HG03135 (cell line): ENCODE data around the gene SBDS.
A peak's percentile ranks its signal among the peaks of the same experiment; 100 is the strongest.
"Not testable (repeated sequence)": the region's sequence is repeated elsewhere in the genome, so short reads cannot be mapped to it uniquely, and the experiment has no call there.

ENCODE experiments used
- ATAC-seq: cut with Tn5 transposase; IDR thresholded peaks from one replicate; pipeline ENCODE4 v1.9.1; 2021; ENCODE audit warnings: mild to moderate bottlenecking, moderate library complexity; ENCODE audit not compliant: unreplicated experiment

SBDS gene

DNA sequence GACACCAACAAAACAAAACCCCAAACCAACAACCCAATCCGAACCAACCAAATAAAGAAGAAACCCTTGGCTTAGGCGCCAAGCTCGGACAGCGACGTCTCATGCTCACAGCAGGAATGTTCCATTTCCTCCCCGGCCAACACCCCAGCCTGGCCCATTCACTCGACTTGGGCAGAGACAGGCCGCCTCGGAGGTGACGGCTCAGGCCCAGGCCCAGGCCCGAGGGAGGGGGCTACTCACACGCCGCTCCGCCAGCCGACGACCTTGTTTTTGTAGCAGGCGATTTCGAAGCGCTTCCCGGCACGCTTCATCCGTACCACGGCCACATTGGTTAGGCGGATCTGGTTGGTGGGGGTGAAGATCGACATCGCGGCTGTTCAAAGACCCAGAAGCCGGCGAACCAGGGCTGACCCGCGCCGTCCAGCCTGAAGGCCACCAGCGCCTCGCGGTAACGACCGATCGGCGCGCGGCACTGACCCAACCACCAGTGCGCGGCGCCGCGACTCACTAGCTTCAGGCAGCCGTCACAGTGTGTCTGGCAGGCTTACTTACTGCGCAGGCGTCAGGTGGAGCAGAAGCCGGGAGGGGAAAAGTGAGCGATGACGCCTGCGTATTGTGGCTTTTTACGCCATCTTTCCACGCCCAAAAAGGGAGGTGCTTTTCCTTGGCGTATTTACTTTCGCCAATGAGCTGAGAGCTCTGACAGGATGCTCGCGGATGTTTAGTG is at the start of gene SBDS:
SBDS (minus strand) TSS at position 537 of the 727 bp plus-strand sequence; CDS start at position 368, 169 bp downstream.
- peak; percentile 63 for ATAC-seq

DNA sequence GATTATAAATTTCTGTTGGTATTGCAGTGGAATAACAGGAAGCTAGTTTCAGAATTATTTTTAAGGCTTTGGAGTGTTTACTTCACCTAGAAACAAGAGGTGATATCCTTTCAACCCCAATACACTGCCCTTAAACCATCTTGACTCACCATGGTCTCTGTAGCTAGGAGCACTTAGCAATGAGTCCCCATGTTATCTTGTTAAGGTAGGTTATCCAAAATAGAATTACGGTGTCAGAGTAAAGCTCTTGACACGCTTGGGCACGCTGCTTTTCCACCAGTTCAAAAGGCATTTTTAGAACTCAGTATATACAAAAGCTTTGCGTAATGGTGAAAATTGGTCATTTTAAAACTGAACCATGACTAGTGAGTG is 48.2 kb upstream of the SBDS start:
- not testable (repeated sequence) for ATAC-seq

DNA sequence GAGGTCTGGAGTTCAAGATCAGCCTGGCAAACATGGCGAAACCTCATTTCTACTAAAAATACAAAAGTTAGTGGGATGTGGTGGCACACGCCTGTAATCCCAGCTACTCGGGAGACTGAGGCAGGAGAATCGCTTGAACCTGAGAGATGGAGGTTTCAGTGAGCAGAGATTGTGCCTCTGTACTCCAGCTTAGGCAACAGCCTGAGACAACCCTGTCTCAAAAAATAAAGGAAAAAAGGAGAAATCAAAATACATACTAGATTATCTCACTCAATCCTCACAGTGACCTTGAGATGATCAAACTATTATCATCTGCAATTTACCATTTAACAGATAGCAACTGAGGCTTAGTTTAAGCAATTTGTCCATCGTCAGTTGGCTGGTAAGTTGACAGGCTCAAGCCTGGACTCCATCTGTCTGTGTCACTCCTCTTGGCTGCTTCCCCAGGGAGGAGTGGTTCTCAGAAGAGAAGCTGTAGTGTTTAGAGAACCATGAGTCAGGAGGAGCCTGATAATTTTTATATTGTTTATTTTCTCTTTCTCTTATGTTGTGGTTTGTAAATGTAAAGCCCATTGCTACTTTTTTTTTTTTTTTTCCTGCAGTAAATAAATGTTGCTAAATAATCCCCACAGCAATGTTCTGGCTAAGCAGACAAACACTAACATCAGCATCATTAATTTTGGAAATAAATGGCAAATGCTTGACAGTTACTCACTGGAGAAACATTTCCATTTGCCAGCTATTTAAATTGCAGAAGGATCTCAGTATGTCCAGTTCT is 47.6 kb upstream of the SBDS start:
- ATAC-seq: not testable (repeated sequence)

DNA sequence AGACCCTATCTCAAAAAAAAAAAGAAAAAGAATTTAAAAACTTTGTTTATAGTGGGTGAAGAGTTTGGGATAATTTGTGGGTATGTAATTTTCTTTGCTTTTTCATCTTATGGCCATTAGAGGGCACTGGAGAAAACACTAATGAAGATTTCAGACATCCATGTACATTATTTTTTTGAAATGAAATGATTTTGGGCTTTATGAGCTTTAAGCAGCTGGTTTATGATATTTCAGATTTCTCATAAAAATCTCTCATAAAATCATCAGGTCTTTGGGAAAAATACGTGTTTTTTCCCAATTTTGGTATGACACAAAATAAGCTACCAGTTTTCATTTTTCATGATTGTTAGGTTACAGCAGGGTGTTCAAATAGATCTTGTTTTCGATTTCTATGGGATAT is 45.4 kb upstream of the SBDS start:
- ATAC-seq: not testable (repeated sequence)

DNA sequence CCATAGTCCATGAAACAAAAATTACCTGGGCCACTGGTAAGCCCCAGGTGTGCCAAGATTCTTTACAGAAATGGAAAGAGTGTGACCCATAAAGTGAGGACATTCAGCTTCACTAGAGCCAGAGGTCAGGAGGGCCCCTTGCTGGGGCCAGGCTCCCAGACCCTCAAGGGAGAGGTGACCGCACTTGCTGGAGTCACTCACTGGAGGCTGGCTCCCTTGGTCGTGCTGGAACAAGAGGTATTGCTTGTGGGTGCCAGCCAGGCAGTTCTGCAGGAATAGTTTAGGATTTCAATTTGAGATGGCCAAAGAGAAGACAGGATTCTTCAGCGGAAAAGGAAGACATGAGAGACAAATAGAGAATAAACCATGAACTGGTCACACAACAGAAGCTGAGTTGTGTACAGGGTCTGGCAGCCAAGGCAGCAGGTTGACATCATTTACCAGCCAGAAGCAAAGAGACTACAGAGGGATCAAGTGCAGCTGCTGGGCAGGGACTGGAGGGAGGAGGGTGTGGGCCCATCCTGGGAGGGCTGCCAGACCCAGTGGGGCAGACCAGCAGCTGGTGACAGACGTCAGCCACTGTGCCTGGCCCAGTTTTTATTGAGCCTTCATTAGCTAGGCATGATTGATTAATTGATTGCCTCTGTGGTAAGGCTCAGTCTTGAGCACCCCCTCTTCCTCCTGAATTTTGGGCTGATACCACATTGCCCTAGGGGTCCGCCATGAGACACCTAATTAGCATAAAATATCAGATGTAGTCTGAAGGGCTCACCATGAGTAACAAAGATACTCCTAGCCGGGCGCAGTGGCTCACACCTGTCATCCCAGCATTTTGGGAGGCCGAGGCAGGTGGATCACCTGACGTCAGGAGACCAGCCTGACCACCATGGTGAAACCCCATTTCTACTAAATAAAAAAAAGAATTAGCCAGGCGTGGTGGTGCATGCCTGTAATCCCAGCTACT is 41.3 kb upstream of the SBDS start:
- ATAC-seq: not testable (repeated sequence)

DNA sequence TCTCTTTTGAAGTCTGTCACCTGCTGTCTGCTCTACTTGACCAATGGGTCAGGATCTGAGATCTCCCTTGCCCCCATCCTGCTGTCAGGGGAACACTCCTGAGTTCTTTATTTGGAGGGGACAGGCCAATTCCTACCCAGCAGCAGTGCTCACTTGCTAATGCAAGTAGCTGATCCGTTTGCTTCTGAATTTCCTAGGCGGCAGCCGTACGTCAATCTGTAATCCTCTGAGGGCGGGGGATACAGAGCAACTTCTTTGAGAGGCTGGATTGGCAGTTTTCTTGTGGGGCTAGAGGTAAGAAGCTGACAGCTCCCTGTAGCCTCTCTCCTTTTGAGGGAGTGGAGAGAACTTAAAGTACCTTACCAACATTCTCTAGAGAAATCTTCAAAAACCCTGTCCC is 37.9 kb upstream of the SBDS start:
- no peak for ATAC-seq

DNA sequence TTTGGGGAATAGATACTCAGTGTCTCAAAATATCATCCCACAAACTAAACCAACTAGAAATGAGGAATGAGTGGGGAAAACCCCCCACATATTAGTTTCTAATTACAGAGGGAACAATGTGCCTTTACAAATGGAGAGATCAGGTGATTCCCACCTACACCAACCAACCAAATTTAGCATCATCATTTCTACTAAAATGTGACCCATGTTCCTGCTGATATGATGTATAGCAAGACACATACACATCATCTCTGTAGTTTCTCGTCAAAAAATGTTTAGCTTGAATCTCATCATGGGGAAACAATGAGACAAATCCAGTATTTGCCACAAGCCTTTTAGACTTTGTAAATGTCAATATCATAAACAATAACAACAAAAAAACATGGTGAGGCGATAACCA is 36.3 kb upstream of the SBDS start:
- ATAC-seq: not testable (repeated sequence)

DNA sequence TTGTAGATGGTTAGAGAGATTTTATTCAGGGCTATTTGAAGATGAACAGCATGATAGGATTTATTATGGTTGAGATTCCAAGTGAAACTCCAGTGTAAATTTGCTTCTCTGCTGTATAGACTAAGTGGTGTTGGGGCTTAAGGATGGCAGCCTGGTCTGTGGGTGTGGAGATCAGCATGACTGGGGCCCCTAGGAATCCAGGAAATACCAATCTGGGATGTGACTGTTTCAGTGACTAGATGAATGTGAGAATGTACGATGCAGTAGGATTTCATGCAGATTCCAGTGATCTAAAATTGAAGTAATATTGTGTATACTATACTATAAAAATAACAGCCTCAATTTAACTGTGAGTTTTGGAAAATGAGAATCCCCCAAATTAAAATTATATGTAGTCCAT is 30.1 kb upstream of the SBDS start:
- not testable (repeated sequence) for ATAC-seq

DNA sequence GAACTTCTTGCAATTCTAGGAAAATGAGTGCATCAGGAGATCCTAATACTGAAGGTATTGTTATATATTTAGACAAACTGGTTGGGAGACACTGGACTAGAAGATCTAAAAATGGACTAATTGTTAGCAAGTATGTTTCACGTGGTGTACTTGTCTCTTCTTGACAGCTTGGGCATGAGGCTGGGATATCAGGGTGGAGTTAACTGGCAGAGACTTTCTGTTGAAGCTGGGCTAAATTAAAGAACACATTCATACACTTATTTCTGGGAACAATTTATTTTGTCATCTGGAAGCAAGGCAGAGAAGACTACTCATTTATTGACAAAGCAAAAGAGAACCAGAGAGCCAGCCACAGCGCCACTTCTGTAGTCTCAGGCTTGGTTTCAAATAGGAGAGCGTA is 27.1 kb upstream of the SBDS start:
- no peak for ATAC-seq

DNA sequence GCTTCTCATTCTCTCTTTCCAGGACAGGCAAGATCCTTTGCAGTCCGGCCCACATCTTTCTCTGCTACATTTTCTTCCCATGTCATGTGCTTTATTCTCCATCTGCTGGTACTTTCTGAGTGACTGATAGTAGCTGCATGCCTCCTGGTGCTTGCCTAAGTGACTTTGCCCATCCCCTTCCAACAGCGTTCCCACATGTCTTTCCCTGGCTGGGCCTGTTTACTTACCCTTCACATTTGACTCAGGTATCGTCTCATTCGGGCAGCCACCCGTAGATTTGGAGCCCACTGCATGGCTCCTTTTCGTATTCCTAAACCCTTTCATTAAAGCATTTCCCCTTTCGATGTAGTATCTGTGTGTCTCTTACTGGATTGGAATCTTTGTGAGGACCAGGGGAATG is 25.9 kb upstream of the SBDS start:
- ATAC-seq: no peak

DNA sequence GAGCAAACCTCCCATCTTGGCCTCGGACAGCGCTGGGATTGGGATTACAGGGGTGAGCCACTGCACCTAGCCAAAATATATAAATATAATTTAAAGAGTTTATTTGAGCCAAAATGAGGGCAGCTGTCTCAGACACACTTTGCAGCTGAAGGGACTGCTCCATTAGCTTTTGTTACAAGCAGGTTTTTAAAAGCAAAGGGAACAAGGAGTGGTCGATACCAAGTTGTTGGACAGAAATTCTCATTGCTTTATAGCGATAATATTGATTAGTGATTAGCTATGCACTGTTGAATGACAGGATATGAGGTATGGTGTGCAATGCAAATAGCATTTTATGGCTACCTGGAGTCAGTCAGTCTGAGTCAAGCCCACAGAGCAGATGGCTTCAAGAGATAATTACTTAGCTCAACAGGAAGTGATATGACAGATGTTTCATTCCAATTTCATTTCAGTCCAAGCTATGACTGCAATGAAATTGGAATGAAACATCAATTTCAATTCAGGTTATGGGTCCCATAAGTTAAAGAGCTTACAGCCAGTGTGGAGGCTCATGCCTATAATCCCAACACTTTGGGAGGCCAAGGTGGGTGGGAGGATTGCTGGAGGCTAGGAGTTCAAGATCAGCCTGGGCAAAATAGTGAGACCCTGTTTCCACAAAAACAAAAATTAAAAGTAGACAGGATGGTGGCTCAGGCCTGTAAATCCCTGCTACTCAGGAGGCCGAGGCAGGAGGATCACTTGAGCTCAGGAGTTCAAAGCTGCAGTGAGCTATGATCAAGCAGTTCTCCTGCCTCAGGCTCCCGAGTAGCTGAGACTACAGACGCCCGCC is 24.4 kb upstream of the SBDS start:
- ATAC-seq: no peak

DNA sequence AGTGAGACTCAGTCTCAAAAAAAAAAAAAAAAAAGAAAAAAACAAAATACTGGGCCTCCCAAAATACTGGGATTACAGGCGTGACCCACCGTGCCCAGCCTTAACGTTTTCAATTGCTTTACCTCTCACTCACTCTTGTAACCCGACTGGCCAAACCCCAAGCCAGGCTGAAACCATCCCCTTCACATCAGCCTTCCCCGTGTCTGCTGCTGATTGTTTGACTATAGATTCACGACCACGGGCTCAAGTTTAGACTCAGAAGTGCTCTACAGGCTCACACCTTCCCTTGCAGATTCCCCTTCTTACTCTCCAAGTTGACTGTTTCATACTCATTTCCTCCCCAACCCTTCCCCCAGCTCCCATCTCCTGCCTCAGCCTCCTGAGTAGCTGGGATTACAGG is 23.6 kb upstream of the SBDS start:
- no peak for ATAC-seq

DNA sequence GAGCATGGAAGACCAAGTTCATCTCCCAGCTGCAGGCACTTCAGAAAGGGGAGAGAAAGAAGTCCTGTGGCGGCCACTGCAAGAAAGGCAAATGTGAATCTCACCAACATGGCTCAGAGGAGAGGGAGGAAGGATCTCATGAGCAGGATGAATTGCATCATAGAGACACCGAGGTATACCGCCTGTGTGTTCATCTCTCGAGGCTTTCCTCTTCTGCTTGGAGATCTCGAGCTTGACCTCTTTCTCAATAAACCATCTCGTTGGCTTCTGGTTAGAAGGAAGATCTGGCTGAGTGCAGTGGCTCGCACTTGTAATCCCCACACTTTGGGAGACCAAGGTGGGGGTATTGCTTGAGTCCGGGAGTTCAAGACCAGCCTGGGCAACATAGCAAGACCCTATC is 22.6 kb upstream of the SBDS start:
- not testable (repeated sequence) for ATAC-seq

DNA sequence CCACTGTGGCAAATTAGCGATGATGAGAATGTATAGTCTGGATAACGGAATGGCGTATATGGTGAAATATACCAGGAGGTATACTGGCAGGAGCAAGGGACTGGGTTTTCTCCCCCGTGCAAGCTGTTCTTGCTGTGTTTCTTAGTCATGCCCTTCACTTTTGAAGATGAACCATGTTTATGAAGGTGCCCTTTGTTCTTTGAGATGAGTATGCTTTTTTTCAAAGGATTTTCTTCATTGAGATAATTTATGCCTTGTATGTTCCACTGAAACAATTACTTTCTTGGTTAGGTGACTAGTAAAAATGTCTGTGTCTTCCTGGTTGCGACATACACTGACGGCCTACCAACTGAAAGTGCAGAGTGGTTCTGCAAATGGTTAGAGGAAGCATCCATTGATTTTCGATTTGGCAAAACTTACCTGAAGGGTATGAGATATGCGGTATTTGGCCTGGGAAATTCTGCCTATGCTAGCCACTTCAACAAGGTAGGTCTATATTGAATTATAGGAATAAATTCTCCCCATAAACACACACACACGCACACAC is 18.8 kb upstream of the SBDS start:
- ATAC-seq: not testable (repeated sequence)

DNA sequence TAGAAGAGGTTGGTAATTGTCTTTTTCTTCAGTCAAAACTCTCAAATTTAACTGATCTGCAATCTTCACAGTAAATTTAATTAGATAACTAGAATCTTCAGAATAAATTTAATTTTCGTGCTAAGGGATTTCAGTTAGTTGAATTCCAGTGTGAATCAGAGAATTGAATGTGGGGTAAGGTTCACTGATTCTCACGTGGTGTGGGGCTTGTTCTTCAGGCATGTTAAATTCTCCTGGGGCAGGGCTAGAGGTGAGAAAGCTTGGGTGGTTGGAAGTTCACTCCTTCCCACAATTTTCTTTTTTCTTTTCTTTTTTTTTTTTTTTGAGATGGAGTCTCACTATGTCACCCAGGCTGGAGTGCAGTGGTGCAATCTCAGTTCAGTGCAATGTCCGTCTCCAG is 14.3 kb upstream of the SBDS start:
- ATAC-seq: not testable (repeated sequence)

DNA sequence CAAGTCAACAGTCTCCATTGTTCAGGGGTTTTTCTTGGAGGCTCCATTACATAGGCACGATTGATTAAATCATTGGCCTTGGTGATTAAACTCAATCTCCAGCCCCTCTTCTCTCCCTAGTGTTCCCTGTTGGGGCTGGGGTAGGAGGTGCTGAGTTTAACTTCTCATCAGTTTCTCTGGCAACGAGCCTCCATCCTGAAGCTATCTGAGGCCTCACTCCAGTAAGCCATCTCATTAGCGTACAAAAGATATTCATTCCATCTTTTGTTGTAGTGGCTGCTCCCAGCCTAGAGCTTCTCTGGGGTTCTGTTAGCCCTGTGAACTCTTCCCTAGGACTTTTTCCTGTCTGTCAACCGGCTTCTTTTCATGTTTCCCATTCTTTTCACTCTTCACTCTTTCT is 12.9 kb upstream of the SBDS start:
- no peak for ATAC-seq

DNA sequence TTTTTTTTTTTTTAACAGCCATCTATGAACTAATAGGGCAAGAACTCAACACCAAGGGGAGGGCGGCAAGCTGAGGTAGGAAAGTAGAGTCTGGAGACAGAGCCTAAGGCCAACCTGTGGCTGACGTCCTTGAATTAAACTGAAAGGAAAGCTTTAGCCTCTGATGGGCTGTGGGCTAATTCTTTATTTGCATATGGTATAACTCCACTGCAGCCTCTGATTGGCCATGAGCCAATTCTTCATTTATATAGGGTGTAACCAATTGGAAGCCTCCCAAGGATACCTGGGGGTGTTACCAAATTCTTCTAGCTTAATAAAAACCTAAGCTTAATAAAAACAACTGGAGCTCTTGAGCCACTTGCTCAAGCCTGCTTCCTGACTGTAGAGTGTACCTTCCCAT is 11.6 kb upstream of the SBDS start:
- no peak for ATAC-seq

DNA sequence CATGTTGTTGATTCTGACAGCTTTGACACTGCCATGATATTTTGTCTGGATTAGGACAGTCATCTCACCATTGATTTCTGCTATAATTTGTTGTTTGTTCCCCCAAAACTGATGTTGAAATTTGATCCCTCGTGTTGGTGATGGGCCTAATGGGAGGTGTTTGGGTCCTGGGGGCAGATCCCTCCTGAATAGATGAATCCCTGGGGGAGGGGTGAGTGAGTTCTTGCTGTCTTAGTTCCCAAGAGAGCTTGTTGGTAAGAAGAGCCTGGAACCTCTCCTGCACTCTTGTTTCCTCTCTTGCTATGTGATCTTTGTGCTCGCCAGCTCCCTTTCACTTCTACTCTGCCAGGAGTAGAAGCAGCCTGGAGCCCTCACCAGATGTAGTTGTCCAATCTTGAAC is 8.8 kb upstream of the SBDS start:
- not testable (repeated sequence) for ATAC-seq

DNA sequence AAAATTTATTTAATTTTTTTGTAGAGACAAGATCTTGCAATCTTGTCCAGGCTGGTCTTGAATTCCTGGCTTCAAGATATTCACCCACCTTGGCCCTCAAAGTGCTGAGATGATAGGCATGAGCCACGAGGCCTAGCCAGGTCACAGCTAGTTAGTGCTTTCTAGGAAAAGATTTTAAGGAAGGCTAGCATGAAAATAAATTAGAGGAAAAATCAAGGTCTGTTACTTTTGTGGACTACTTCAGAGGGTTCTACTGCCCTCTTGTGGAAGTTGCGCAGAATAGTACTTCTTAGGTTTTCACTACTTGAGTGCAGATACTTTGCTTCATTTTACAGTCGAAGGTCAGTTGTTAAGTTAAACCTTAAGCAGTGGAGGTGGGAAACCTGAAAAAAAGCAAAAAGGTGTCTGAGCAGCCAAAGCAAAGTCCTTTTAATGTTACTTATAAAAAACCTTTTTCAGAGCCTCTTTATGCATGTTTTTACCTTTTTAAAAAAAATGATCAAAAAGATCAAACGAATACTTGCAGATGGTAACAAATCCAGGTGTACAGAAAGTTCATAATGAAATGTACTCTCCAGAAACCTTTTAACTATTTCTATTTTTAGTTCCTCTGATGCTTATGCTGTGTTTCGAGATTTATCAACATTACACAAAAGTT is 5.3 kb upstream of the SBDS start:
- ATAC-seq: not testable (repeated sequence)
